Stomach (tissue), 9 donors: ENCODE data around the gene GJB4. TPM values are rescaled to one million over a fixed set of nuclear protein-coding genes. Genes with fewer than 3 reads are reported as not detected.

ENCODE experiments used
- DNase-seq, 2 donors: peaks; one replicate each; pipeline versions ENCODE4 v3.0.0 to v3.0.0-alpha.2; 2013 to 2019
- H3K27ac ChIP-seq, 5 donors: fragments of 200-600 bp in 4 of 5; sonication (generic) in 4 of 5; one replicate each; pipeline ENCODE4 v1.5.1; 2013 to 2019; ENCODE audit warnings: mild to moderate bottlenecking in 1 of 5, moderate library complexity in 1 of 5
- H3K27me3 ChIP-seq, 3 donors: fragments of 200-600 bp; sonication (generic); one replicate each; pipeline ENCODE4 v1.5.1; 2017 to 2019; ENCODE audit warnings: mixed run types in 1 of 3
- H3K36me3 ChIP-seq, 4 donors: fragments of 200-600 bp; sonication (generic); 1 replicate in 3 of 4; 2 replicates in 1 of 4; pipeline ENCODE4 v1.5.1; 2016 to 2019
- H3K4me1 ChIP-seq, 4 donors: fragments of 200-600 bp; sonication (generic); one replicate each; pipeline ENCODE4 v1.5.1; 2016 to 2019
- H3K4me3 ChIP-seq, 4 donors: fragments of 200-600 bp; sonication (generic) in 3 of 4; one replicate each; pipeline ENCODE4 v1.5.1; 2016 to 2019; ENCODE audit warnings: mild to moderate bottlenecking in 1 of 4
- H3K9me3 ChIP-seq, 4 donors: fragments of 200-600 bp; sonication (generic); one replicate each; pipeline ENCODE4 v1.5.1; 2016 to 2019
- EP300 ChIP-seq: sonication (generic); formaldehyde crosslinking; IDR thresholded peaks from one replicate; pipeline ENCODE4 v1.6.1; 2017; ENCODE audit warnings: antibody characterized with exemption
- POLR2A ChIP-seq, 4 donors: fragments of 450-650 bp; IDR thresholded peaks; one replicate each; pipeline ENCODE4 v1.6.1; 2016; ENCODE audit warnings: antibody characterized with exemption in 4 of 4, control low read depth in 2 of 4, mild to moderate bottlenecking in 1 of 4, moderate library complexity in 1 of 4
- POLR2AphosphoS5 ChIP-seq, 3 donors: sonication (generic); formaldehyde crosslinking; IDR thresholded peaks; one replicate each; pipeline ENCODE4 v1.6.1; 2016; ENCODE audit warnings: antibody characterized with exemption in 3 of 3
- WGBS, 5 donors: extraction: QIAGEN DNeasy Blood & Tissue Kit in 3 of 5; methylation state at CpG; one replicate each; pipeline versions ENCODE4 v1.1.5 to v1.1.7; 2013 to 2018; 5-methylcytosine and 5-hydroxymethylcytosine counted together
- intact Hi-C: fragments of 100-400 bp; cut with DNase I; formaldehyde crosslinking; loops from one replicate; pipeline ENCODE4 v1.15.1; 2023; ENCODE audit warnings: low total_unique reads
- polyA plus RNA-seq, 3 donors: library from polyadenylated mRNA; stranded (reverse); fragments of 200-250 nt; gene quantifications; one replicate each; pipeline ENCODE4 v1.2.3, GENCODE V29; 2013
- total RNA-seq, 5 donors: library from RNA; depleted of rRNA; stranded (reverse); fragments of >200 nt; gene quantifications; one replicate each; pipeline versions ENCODE4 v1.1.0 to v1.2.3, GENCODE V29; 2014 to 2016
- TF ChIP-seq, protein P1 (sequence below), 7 experiments: fragments of 450-650 bp in 4 of 7; fragments of 200-600 bp in 3 of 7; sonication (generic) in 3 of 7; IDR thresholded peaks; one replicate each; pipeline ENCODE4 v1.5.1; 2016 to 2019; ENCODE audit warnings: antibody characterized with exemption in 7 of 7, control low read depth in 2 of 7, mild to moderate bottlenecking in 1 of 7
- donor health status: healthy with polysubstance abuse.
- donor health status: Bipolar disorder and iron deficiency.
- donor health status: healthy.

The GJB4 gene
- total and polyA plus RNA-seq, 8 donors = 0.06 to 1.2 (median 0.18) TPM; not detected in 5

DNA sequence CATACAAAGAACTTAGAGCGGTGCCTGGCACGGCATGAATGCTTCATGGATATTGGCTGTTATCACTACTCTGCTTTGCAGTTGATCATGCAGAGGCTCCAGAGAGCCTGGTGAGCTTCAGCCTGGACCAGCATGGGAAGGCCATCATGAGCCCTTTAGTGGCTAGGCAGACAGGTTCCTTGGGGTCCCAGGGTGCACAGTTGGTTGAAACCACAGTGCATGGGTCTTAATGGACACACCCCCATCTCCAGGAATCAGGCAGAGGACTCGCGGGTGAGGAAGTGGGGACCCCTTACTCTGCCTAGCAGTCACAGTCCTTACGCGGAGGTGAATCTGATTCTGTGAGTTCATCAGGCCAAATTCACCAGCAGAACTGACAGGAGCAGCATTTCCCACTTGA, 3.6 kb upstream of the GJB4 start:
- Histone ChIP-seq H3K36me3 (no peaks in the 10 kb centered on the region), H3K9me3 (no peaks in the 10 kb centered on the region), H3K27me3 (peaks cover 0 to 21% (median 0%) of the 10 kb centered on the region in 3 donors), H3K4me1 (no peaks in the 10 kb centered on the region), H3K4me3 (no peak overlapping the region), H3K27ac (no peak overlapping the region)
- intact Hi-C loops = no loop called here
- 90 to 94% (median 93%) methylated on average over 6 of the region's 6 CpGs for WGBS, 5 donors
- DNase-seq = no peak
- TF ChIP-seq POLR2AphosphoS5 (IDR thresholded peaks at IDR 0.05) = no peak
- TF ChIP-seq EP300 = no peak
- no peak for TF ChIP-seq POLR2A (IDR thresholded peaks at IDR 0.05)
- TF ChIP-seq, protein P1, sequence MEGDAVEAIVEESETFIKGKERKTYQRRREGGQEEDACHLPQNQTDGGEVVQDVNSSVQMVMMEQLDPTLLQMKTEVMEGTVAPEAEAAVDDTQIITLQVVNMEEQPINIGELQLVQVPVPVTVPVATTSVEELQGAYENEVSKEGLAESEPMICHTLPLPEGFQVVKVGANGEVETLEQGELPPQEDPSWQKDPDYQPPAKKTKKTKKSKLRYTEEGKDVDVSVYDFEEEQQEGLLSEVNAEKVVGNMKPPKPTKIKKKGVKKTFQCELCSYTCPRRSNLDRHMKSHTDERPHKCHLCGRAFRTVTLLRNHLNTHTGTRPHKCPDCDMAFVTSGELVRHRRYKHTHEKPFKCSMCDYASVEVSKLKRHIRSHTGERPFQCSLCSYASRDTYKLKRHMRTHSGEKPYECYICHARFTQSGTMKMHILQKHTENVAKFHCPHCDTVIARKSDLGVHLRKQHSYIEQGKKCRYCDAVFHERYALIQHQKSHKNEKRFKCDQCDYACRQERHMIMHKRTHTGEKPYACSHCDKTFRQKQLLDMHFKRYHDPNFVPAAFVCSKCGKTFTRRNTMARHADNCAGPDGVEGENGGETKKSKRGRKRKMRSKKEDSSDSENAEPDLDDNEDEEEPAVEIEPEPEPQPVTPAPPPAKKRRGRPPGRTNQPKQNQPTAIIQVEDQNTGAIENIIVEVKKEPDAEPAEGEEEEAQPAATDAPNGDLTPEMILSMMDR (IDR thresholded peaks at IDR 0.05) = no peak

DNA sequence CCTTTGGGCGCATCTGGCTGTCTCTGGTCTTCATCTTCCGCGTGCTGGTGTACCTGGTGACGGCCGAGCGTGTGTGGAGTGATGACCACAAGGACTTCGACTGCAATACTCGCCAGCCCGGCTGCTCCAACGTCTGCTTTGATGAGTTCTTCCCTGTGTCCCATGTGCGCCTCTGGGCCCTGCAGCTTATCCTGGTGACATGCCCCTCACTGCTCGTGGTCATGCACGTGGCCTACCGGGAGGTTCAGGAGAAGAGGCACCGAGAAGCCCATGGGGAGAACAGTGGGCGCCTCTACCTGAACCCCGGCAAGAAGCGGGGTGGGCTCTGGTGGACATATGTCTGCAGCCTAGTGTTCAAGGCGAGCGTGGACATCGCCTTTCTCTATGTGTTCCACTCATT, 2.2 kb upstream of the GJB4 start:
- H3K27me3 ChIP-seq = peaks cover 0 to 31% (median 0%) of the 10 kb centered on the region in 3 donors
- H3K36me3 ChIP-seq = no peaks in the 10 kb centered on the region
- H3K9me3 ChIP-seq = no peaks in the 10 kb centered on the region
- no peaks in the 10 kb centered on the region for H3K4me1 ChIP-seq
- 86 to 94% (median 91%) methylated on average over 14 to 21 of the region's 21 CpGs for WGBS, 5 donors
- H3K27ac ChIP-seq = no peak overlapping the region
- DNase-seq = no peak
- intact Hi-C loops = no loop called here
- H3K4me3 ChIP-seq = no peak overlapping the region
- TF ChIP-seq EP300 (no peak), POLR2AphosphoS5 (IDR thresholded peaks at IDR 0.05) (no peak), POLR2A (IDR thresholded peaks at IDR 0.05) (no peak)
- TF ChIP-seq, protein P1 (IDR thresholded peaks at IDR 0.05) = no peak

DNA sequence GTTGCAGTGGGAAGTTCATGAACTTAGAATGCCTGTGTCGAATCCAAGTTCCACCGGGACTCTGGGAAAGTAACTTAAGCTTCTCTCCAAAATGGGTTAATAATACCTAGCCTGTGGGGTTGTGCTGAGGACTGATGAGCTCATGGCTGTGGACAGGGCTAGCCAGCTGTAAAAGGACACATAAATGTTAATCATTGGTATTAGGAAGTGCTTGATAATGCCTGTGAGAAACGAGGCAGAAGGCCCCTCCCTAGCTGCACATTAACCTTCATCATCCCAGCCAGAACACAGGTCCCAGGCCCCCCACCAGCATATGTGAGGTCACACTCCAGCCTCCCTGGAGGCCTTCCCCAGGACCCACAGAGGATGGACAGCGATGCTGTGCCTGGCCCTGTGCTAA, 789 bp upstream of the GJB4 start:
- no peaks in the 10 kb centered on the region for H3K4me1 ChIP-seq
- no peaks in the 10 kb centered on the region for H3K36me3 ChIP-seq
- intact Hi-C loops = no loop called here
- peaks cover 0 to 40% (median 0%) of the 10 kb centered on the region in 3 donors for H3K27me3 ChIP-seq
- no peaks in the 10 kb centered on the region for H3K9me3 ChIP-seq
- H3K4me3 ChIP-seq = no peak overlapping the region
- no peak for TF ChIP-seq EP300
- no peak for TF ChIP-seq POLR2A (IDR thresholded peaks at IDR 0.05)
- TF ChIP-seq, protein P1 (IDR thresholded peaks at IDR 0.05) = no peak
- TF ChIP-seq POLR2AphosphoS5 (IDR thresholded peaks at IDR 0.05) = no peak
- 66 to 73% (median 71%) methylated on average over 4 of the region's 4 CpGs for WGBS, 5 donors
- DNase-seq = no peak
- no peak overlapping the region for H3K27ac ChIP-seq

DNA sequence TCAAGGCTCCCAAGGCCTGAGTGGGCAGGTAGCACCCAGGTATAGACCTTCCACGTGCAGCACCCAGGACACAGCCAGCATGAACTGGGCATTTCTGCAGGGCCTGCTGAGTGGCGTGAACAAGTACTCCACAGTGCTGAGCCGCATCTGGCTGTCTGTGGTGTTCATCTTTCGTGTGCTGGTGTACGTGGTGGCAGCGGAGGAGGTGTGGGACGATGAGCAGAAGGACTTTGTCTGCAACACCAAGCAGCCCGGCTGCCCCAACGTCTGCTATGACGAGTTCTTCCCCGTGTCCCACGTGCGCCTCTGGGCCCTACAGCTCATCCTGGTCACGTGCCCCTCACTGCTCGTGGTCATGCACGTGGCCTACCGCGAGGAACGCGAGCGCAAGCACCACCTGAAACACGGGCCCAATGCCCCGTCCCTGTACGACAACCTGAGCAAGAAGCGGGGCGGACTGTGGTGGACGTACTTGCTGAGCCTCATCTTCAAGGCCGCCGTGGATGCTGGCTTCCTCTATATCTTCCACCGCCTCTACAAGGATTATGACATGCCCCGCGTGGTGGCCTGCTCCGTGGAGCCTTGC, 1.7 kb downstream of the GJB4 start:
- no peak overlapping the region for H3K27ac ChIP-seq
- no peaks in the 10 kb centered on the region for H3K9me3 ChIP-seq
- intact Hi-C loops = no loop called here
- H3K36me3 ChIP-seq = no peaks in the 10 kb centered on the region
- TF ChIP-seq POLR2A (IDR thresholded peaks at IDR 0.05) = no peak
- TF ChIP-seq, protein P1 (IDR thresholded peaks at IDR 0.05) = no peak
- TF ChIP-seq EP300 = no peak
- TF ChIP-seq POLR2AphosphoS5 (IDR thresholded peaks at IDR 0.05) = no peak
- H3K27me3 ChIP-seq = peaks cover 0 to 32% (median 0%) of the 10 kb centered on the region in 3 donors
- DNase-seq = no peak
- 93 to 95% (median 94%) methylated on average over 32 to 33 of the region's 33 CpGs for WGBS, 5 donors
- H3K4me1 ChIP-seq = no peaks in the 10 kb centered on the region
- H3K4me3 ChIP-seq = no peak overlapping the region
